K562 (cell line): Measurements from ENCODE around the gene ADD2. TPM values are rescaled to one million over a fixed set of nuclear protein-coding genes. Genes with fewer than 3 reads are reported as not detected.

Experiments used
- ATAC-seq: fragments of 200-7000 bp; cut with Tn5 transposase; 3 replicates; pipeline ENCODE4 v1.9.1; 2020; ENCODE audit warnings: moderate library complexity
- BruUV-seq: library from RNA; stranded (reverse); fragments of 400-500 nt; replicated peaks from 2 replicates; lab custom pipeline; 2021; lab: Mats Ljungman, UMichigan
- CTCF ChIA-PET: fragments of 300-600 bp; formaldehyde crosslinking; extraction: SDS; loops from one replicate; lab custom pipeline; 2021; ENCODE audit warnings: low intra/inter-chr PET ratio; lab: Yijun Ruan, JAX
- POLR2A ChIA-PET: fragments of 300-600, 350-650 bp; sonication (Branson Sonifier 250); formaldehyde crosslinking; extraction: SDS; loops from one replicate; lab custom pipeline; 2021; ENCODE audit warnings: antibody characterized with exemption, inconsistent platforms; lab: Yijun Ruan, JAX
- DNase-seq, 4 experiments: peaks; one replicate each; pipeline versions ENCODE4 v3.0.0 to v3.0.0-alpha.2; 2011 to 2018; ENCODE audit warnings: low spot score in 3 of 4, mixed read lengths in 3 of 4; ENCODE audit errors: extremely low read depth in 1 of 4
- FAIRE-seq: peaks from 2 replicates; lab custom pipeline; 2011; peaks lifted over from hg19 to GRCh38; lab: Jason Lieb, UNC
- H2AFZ ChIP-seq: 2 replicates; pipeline ENCODE4 v1.6.0; 2011; ENCODE audit warnings: low read depth, low read length, control low read depth, inconsistent platforms
- H3K27ac ChIP-seq: fragments of 200-600 bp; 3 replicates; pipeline ENCODE4 v1.8.0; 2011; ENCODE audit warnings: low read depth, mild to moderate bottlenecking, control low read depth, inconsistent platforms, low read length, moderate library complexity, mixed read lengths; ENCODE audit errors: extremely low read depth
- H3K27me3 ChIP-seq, 2 experiments: fragments of 300-600 bp in 1 of 2; 2 replicates in 1 of 2; 3 replicates in 1 of 2; pipeline versions ENCODE4 v1.6.0 to v1.8.0; 2011; ENCODE audit warnings: inconsistent platforms in 2 of 2, low read length in 2 of 2, mild to moderate bottlenecking in 1 of 2, mixed read lengths in 1 of 2, moderate library complexity in 1 of 2; ENCODE audit not compliant: control insufficient read depth in 2 of 2, insufficient read depth in 2 of 2
- H3K36me3 ChIP-seq: fragments of 300-600 bp; 3 replicates; pipeline ENCODE4 v1.8.0; 2011; ENCODE audit warnings: mild to moderate bottlenecking, low read length, inconsistent platforms; ENCODE audit not compliant: control insufficient read depth, insufficient read depth
- H3K4me1 ChIP-seq, 2 experiments: fragments of 200-600 bp in 1 of 2; replicated peaks in 1 of 2; 2 replicates in 1 of 2; 3 replicates in 1 of 2; pipeline versions ENCODE4 v1.5.1 to v1.8.0; 2011; ENCODE audit warnings: inconsistent platforms in 2 of 2, low read length in 2 of 2, mild to moderate bottlenecking in 1 of 2, mixed read lengths in 1 of 2, moderate library complexity in 1 of 2; ENCODE audit not compliant: control insufficient read depth in 2 of 2, insufficient read depth in 2 of 2
- H3K4me2 ChIP-seq: 2 replicates; pipeline ENCODE4 v1.6.1; 2011; ENCODE audit warnings: low read length, control low read depth, inconsistent platforms, mixed read lengths; ENCODE audit not compliant: insufficient read depth
- H3K4me3 ChIP-seq: fragments of 200-600 bp; sonication (generic), shearing (Covaris generic); 2 replicates; pipeline ENCODE4 v1.5.1; 2016; ENCODE audit warnings: control low read depth, inconsistent platforms
- H3K79me2 ChIP-seq: fragments of 200-600 bp; 3 replicates; pipeline ENCODE4 v1.8.0; 2011; ENCODE audit warnings: low read length, inconsistent platforms; ENCODE audit not compliant: control insufficient read depth, insufficient read depth
- H3K9ac ChIP-seq, 2 experiments: 2 replicates each; pipeline versions ENCODE4 v1.6.0 to v1.6.1; 2011; ENCODE audit warnings: low read depth in 2 of 2, low read length in 2 of 2, control low read depth in 1 of 2, inconsistent platforms in 1 of 2, mild to moderate bottlenecking in 1 of 2, mixed read lengths in 1 of 2; ENCODE audit not compliant: insufficient read depth in 1 of 2
- H3K9me1 ChIP-seq: one replicate; pipeline ENCODE4 v1.6.0; 2011; ENCODE audit warnings: inconsistent platforms, mild to moderate bottlenecking, low read length, moderate library complexity; ENCODE audit not compliant: control insufficient read depth, insufficient read depth
- H3K9me3 ChIP-seq: replicated peaks from 2 replicates; pipeline ENCODE4 v1.5.1; 2011; ENCODE audit warnings: low read depth, low read length, inconsistent platforms; ENCODE audit not compliant: control insufficient read depth, insufficient read depth
- H4K20me1 ChIP-seq: replicated peaks from 2 replicates; pipeline ENCODE4 v1.6.1; 2011; ENCODE audit warnings: low read length, inconsistent platforms, mixed read lengths; ENCODE audit not compliant: control insufficient read depth, insufficient read depth
- FOXP1 ChIP-seq: sonication (generic); formaldehyde crosslinking; IDR thresholded peaks from 2 replicates; pipeline ENCODE4 v1.8.0; 2022; ENCODE audit warnings: mild to moderate bottlenecking, missing genetic modification reagents
- NR3C1 ChIP-seq: sonication (generic); formaldehyde crosslinking; IDR thresholded peaks from 2 replicates; pipeline ENCODE4 v1.8.1; 2022; ENCODE audit warnings: missing genetic modification reagents
- RBM34 ChIP-seq: fragments of 200-400 bp; formaldehyde crosslinking; IDR thresholded peaks from 2 replicates; pipeline ENCODE4 v1.6.1; 2018; ENCODE audit warnings: low read length, borderline replicate concordance; ENCODE audit not compliant: insufficient read depth
- SP2 ChIP-seq: IDR thresholded peaks from 2 replicates; pipeline ENCODE4 v1.6.1; 2011; ENCODE audit warnings: mild to moderate bottlenecking, low read depth, low read length, moderate library complexity; ENCODE audit not compliant: poor library complexity, severe bottlenecking; ENCODE audit errors: extremely low read depth
- TFE3 ChIP-seq: fragments of 450-650 bp; formaldehyde crosslinking; IDR thresholded peaks from 2 replicates; pipeline ENCODE4 v1.4.0; 2020; ENCODE audit warnings: mild to moderate bottlenecking, mixed read lengths
- WGBS: fragments of 100-300 bp; shearing (Covaris generic); methylation state at CpG from one replicate; pipeline ENCODE4 v1.1.6; 2016; ENCODE audit warnings: low coverage, mixed read lengths; ENCODE audit not compliant: insufficient coverage; ENCODE audit errors: missing lambda C conversion rate; 5-methylcytosine and 5-hydroxymethylcytosine counted together
- in situ Hi-C: fragments of 300-500 bp; cut with MboI; formaldehyde crosslinking; loops from 4 replicates; pipeline ENCODE4 v1.15.0; 2018; ENCODE audit warnings: inconsistent platforms, mixed read lengths
- intact Hi-C: fragments of 100-400 bp; cut with micrococcal nuclease; formaldehyde crosslinking; loops from 2 replicates; pipeline ENCODE4 v1.14.2; 2022
- polyA plus RNA-seq, 8 experiments: library from polyadenylated mRNA; depleted of rRNA in 4 of 8; stranded (reverse) in 5 of 8; unstranded in 3 of 8; fragments of >200 nt; fragmentation: Nextera tagmentation in 2 of 8; fragmentation: Illumina TruSeq in 1 of 8; extraction: Ambion mirVana in 2 of 8; extraction: Trizol in 1 of 8; gene quantifications; 2 replicates each; pipeline versions ENCODE4 v1.2.1 to v1.2.3, GENCODE V29; 2011 to 2014; ENCODE audit warnings: inconsistent platforms in 1 of 8, missing spikeins in 1 of 8
- total RNA-seq, 7 experiments: library from RNA; depleted of rRNA in 6 of 7; stranded (reverse); fragments of >200 nt in 6 of 7; fragmentation: Illumina TruSeq in 2 of 7; extraction: Trizol in 2 of 7; gene quantifications; 2 replicates each; pipeline versions ENCODE4 v1.2.1 to v1.2.3, GENCODE V29; 2011 to 2021; ENCODE audit warnings: low replicate concordance in 1 of 7

ADD2 gene
- total and polyA plus RNA-seq, 9 of the 15 experiments (the other 6 are each of a cell fraction or from before 2014, with no cell fraction given): 3.5 to 63.0 (median 36.2) TPM

GRCh38 chr2:70671092-70671675 lies 96.8 kb downstream of the ADD2 start:
- Histone ChIP-seq H3K27me3 (no peaks in the 10 kb centered on the region), H4K20me1 (no peaks in the 10 kb centered on the region; the same call in 1 of the 2 replicates), H3K4me3 (no peak overlapping the region), H3K4me2 (no peak overlapping the region), H3K36me3 (peaks cover 53% of the 10 kb centered on the region; the same call in 2 of the 3 replicates), H3K9me3 (no peaks in the 10 kb centered on the region), H3K9ac (no peak overlapping the region), H3K9me1 (no peaks in the 10 kb centered on the region), H2AFZ (no peak overlapping the region), H3K4me1 (peaks cover 0 to 3% of the 10 kb centered on the region in 2 experiments; a peak in 2 of 5 replicates), H3K27ac (no peak overlapping the region), H3K79me2 (no peaks in the 10 kb centered on the region)
- no peak for ATAC-seq
- no TSS peak for BruUV-seq
- in situ Hi-C loops (no loop called here), intact Hi-C loops (no loop called here)
- no peak for TF ChIP-seq RBM34
- TF ChIP-seq TFE3 (CRISPR knock-in tag): no peak
- TF ChIP-seq FOXP1 (CRISPR knock-in tag): no peak
- TF ChIP-seq NR3C1 (CRISPR knock-in tag): no peak
- no peak for TF ChIP-seq SP2
- ChIA-PET POLR2A (interaction anchor here (0.6 to 1.6 kb wide), 2 partner anchors 15 to 122 kb away, joined by 3 to 6 read pairs; no protein-coding TSS in a partner anchor), CTCF (no interaction called here)
- FAIRE-seq: no peak
- 73% methylated on average over 6 of the region's 7 CpGs for WGBS
- no peak for DNase-seq
